Effector CD8-positive, alpha-beta T cell (primary cell): ENCODE data around the gene NDFIP2.
"Not testable (repeated sequence)": the region's sequence is repeated elsewhere in the genome, so short reads cannot be mapped to it uniquely, and the experiment has no call there.

Experiments
- DNase-seq: peaks from one replicate; lab custom pipeline; 2025; lab: John Stamatoyannopoulos, UW

The NDFIP2 gene

GRCh38 chr13:79534596-79534995, 53.6 kb downstream of the NDFIP2 start:
- no peak for DNase-seq

DNA sequence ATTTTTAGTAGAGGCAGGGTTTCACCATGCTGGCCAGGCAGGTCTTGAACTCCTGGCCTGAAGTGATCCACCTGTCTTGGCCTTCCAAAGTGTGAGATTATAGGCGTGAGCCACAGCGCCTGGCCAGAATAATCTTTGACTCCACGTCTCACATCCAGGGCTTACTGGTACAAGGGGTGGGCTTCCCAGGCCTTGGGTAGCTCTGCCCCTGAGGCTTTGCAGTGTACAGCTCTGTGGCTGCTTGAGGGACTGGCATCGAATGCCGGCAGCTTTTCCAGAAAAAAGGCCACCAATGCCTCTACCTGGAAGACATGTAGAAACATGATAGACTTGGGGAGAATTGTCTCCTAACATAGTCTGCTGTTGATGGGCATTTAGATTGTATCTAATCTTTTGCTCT, 57.8 kb downstream of the NDFIP2 start:
- no peak for DNase-seq

GRCh38 chr13:79540504-79540903, 59.5 kb downstream of the NDFIP2 start:
- DNase-seq, result no peak

GRCh38 chr13:79541426-79542049, 60.6 kb downstream of the NDFIP2 start:
- DNase-seq, result no peak

DNA sequence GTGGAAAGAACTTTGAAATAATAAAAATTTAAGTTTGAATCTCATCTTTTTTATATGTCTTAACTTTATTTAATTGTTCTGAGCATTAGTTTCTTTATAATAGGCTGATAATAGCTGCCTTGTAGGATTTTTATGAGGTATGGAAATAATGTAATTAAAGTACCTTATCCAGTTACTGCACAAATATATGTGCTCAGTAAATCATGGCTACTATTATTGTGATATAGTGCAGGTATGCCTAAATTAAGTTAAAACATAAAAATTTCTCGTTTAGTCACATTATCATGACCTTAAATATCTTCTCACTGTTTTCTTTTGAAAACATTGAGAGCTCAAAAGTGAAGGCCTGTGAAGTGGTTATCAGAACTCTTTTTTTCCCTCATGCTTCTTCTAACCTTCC, 62.9 kb downstream of the NDFIP2 start:
- DNase-seq, result no peak

DNA sequence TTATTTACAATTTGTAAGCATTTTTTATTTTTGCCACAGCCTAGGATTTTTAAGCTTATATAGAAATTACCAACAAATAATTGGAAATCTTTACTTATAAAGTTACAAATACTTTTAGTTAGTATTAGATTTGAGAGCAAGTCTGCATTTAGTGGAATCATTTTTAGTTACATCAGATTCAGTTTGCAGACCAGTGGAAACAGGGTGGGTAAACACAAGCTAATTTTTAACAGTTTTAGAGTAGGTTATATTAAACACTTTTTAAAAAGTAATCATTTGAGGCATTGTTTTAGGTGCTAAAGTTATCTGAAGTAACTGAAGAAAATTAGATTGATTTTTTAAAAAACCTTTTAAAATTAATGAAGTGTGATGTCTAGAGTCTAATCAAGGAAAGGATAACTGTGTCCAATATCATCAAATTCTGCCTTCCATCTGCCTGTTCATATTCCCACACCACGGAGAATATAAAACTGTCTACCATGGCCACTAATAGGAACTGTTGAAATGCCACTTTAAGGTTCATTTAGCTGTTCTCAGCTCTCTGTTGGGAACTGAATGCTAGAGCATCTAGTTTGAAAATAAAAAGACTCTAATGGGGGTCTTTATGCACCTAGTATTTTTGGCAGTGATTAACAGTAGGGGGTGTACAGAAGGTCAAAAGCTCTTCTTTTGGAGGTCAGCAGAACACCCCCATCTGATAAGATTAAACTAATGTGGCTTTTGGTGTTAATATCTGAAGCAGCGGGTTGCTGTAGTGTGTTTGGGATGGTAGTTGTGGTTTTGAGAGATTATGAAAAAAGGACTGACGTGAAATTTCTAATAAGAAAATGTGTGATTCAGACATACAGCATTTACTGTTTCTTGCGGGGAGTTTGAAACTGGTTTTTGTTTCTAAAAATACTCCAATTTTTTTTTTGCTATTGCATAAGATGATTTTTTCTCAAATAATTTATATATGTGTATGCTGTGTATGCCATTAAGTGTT, 66.5 kb downstream of the NDFIP2 start:
- DNase-seq, result no peak

GRCh38 chr13:79548902-79549301, 67.9 kb downstream of the NDFIP2 start:
- DNase-seq, result no peak

- no peak for DNase-seq
Measured at GRCh38 chr13:79549355-79550106, 68.6 kb downstream of the NDFIP2 start.

DNA sequence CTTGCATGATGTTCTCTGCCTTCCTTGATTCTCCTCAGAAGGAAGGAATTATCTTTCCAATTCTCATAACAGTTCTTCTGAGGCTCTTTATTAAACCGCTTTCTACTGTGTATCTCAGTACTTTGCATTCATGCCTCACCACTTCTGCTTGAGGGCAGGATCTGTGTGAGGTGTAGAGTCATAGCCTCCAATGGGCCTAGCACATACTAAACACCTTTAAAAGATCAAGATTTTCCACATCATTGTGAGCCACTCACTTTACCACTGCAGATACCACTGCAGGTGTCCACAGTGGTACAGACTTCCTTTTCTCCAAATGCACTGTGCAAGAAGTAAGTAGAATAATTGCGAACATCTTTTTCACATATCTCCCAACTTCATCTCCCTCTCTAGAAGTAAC, 76.7 kb downstream of the NDFIP2 start:
- no peak for DNase-seq

GRCh38 chr13:79560954-79561353, 80.0 kb downstream of the NDFIP2 start:
- no peak for DNase-seq

GRCh38 chr13:79562557-79562956, 81.6 kb downstream of the NDFIP2 start:
- no peak for DNase-seq

DNA sequence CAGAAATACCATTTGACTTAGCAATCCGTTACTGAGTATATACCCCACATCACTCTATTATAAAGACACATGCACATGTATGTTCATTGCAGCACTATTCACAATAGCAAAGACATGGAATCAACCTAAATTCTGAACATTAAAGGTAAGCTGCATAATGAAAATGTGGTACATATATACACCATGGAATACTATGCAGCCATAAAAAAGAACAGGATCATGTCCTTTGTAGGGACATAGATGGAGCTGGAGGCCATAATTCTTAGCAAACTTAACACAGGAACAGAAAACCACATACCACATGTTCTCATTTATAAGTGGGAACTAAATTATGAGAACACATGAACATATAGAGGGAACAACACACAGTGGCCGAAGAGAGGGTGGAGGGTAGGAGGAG, 85.2 kb downstream of the NDFIP2 start:
- no peak for DNase-seq

GRCh38 chr13:79571147-79571546, 90.2 kb downstream of the NDFIP2 start:
- DNase-seq, result no peak

DNA sequence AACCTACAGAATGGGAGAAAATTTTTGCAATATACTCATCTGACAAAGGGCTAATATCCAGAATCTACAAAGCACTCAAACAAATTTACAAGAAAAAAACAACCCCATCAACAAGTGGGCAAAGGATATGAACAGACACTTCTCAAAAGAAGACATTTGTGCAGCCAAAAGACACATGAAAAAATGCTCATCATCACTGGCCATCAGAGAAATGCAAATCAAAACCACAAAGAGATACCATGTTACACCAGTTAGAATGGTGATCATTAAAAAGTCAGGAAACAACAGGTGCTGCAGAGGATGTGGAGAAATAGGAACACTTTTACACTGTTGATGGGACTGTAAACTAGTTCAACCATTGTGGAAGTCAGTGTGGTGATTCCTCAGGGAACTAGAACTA, 92.9 kb downstream of the NDFIP2 start:
- not testable (repeated sequence) for DNase-seq

DNA sequence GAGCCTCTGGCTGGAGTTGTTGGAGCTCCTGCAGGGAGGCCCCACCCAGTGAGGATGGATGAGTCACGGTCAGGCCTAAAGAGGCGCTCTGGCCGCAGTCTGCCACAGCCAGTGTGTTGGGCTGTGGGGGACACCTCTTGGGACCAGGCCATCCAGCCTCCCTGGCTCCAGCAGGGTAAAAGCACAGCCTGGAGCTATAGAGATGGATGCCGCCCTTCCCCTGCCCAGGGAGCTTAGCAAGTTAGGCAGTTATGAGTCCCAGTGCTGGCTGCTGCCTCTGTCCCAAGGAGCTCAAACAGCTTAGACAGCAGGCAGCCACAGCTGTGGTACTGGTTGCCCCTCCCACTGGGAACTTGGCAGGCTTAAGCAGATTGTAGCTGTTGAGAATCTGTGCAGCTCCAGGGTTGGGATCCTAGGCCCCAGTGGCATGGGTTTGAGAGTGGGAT, 100.9 kb downstream of the NDFIP2 start:
- DNase-seq, result no peak

- DNase-seq, result no peak
Measured at GRCh38 chr13:79582896-79583295, 101.9 kb downstream of the NDFIP2 start.

- no peak for DNase-seq
Measured at GRCh38 chr13:79585033-79585432, 104.1 kb downstream of the NDFIP2 start.

- DNase-seq, result no peak
Measured at GRCh38 chr13:79589603-79590393, 108.8 kb downstream of the NDFIP2 start.

- no peak for DNase-seq
Measured at GRCh38 chr13:79590394-79590676, 109.4 kb downstream of the NDFIP2 start.

DNA sequence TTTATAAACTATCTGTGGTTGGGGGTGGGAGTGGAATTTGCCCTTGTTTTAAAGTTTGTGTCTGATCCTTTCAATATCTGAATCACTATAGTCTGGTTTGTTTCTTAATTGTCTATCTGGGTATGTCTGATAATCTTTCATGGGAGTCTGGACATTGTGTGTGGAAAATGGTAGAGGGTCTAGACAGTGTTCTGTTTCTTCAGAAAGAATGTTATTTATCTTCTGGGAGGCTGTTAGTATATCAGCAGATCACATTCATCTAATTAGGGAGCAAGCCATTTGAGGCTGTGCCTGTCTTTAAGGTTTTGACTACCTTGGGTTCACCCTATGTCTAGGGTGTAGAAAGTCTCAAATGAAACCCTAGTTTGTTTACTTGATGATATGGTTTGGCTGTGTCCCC, 110.5 kb downstream of the NDFIP2 start:
- DNase-seq, result no peak

DNA sequence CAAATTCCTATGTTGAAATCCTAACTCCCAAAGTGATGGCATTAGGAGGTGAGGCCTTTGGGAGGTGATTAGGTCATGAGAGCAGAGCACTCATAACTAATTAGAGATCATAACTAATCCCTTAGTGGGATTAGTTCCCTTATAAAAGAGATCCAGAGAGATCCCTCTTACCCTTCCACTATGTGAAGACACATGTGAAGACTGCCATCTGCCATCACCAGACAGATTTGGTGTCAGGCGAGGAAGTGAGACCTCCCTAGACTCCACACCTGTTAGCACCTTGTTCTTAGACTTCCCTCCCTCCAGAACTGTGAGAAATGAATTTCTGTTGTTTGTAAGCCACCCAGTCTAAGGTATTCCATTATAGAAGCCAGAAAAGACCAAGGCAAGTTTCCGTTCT, 112.2 kb downstream of the NDFIP2 start:
- DNase-seq, result no peak
